ENCODE results near the gene DIABLO.

Gene DIABLO

GRCh38 chr12:122189626-122190475 is 36.0 kb downstream of the DIABLO start:
- no peaks in the 10 kb centered on the region for H3K4me1 ChIP-seq (ENCODE audit: low read length)

GRCh38 chr12:122187466-122187865 is 38.4 kb downstream of the DIABLO start:
- DNase-seq = no peak
- H3K27ac ChIP-seq (ENCODE audit: low read length) = no peak overlapping the region
- no peaks in the 10 kb centered on the region for H3K9me2 ChIP-seq (replicated peaks; ENCODE audit: insufficient read depth, low read length)
- no peaks in the 10 kb centered on the region for H3K4me1 ChIP-seq (ENCODE audit: low read length)
- no peaks in the 10 kb centered on the region for H3F3A ChIP-seq (ENCODE audit: insufficient read depth, low read length)
- no peaks in the 10 kb centered on the region for H3K9me3 ChIP-seq (replicated peaks; ENCODE audit: insufficient read depth, low read length)
- H4K20me1 ChIP-seq (ENCODE audit: insufficient read depth, low read length) = no peaks in the 10 kb centered on the region
- no peak overlapping the region for H3K4me3 ChIP-seq (ENCODE audit: low read length)
- no peak for TF ChIP-seq CTCF (IDR thresholded peaks at IDR 0.05; ENCODE audit: low read length)
- TF ChIP-seq EZH2phosphoT487 (IDR thresholded peaks at IDR 0.05; ENCODE audit: low read length) = no peak
- TF ChIP-seq EZH2 (optimal IDR thresholded peaks at IDR 0.05; ENCODE audit: low read depth, low read length) = no peak
- H3K27me3 ChIP-seq (replicated peaks; ENCODE audit: insufficient read depth, low read length) = no peaks in the 10 kb centered on the region
- no peak overlapping the region for H2AFZ ChIP-seq (ENCODE audit: low read length)
- H3K9ac ChIP-seq (ENCODE audit: low read length) = no peak overlapping the region
- H3K79me2 ChIP-seq (ENCODE audit: low read length) = no peaks in the 10 kb centered on the region
- no peaks in the 10 kb centered on the region for H3K36me3 ChIP-seq (replicated peaks; ENCODE audit: insufficient read depth, low read length)
- no peak overlapping the region for H3K4me2 ChIP-seq (ENCODE audit: low read depth, low read length)

More at GRCh38 chr12:122189626-122190475, 36.0 kb downstream of the DIABLO start:
- no peak overlapping the region for H3K4me2 ChIP-seq (ENCODE audit: low read depth, low read length)
- no peaks in the 10 kb centered on the region for H4K20me1 ChIP-seq (ENCODE audit: insufficient read depth, low read length)
- no peak overlapping the region for H2AFZ ChIP-seq (ENCODE audit: low read length)
- no peaks in the 10 kb centered on the region for H3K79me2 ChIP-seq (ENCODE audit: low read length)
- H3K9ac ChIP-seq (ENCODE audit: low read length) = no peak overlapping the region
- H3K9me3 ChIP-seq (replicated peaks; ENCODE audit: insufficient read depth, low read length) = no peaks in the 10 kb centered on the region
- no peak overlapping the region for H3K4me3 ChIP-seq (ENCODE audit: low read length)
- TF ChIP-seq EZH2phosphoT487 (IDR thresholded peaks at IDR 0.05; ENCODE audit: low read length) = no peak
- TF ChIP-seq EZH2 (optimal IDR thresholded peaks at IDR 0.05; ENCODE audit: low read depth, low read length) = no peak
- no peak for TF ChIP-seq CTCF (IDR thresholded peaks at IDR 0.05; ENCODE audit: low read length)
- no peaks in the 10 kb centered on the region for H3K36me3 ChIP-seq (replicated peaks; ENCODE audit: insufficient read depth, low read length)
- no peaks in the 10 kb centered on the region for H3K27me3 ChIP-seq (replicated peaks; ENCODE audit: insufficient read depth, low read length)
- no peaks in the 10 kb centered on the region for H3K9me2 ChIP-seq (replicated peaks; ENCODE audit: insufficient read depth, low read length)
- DNase-seq = no peak
- H3K27ac ChIP-seq (ENCODE audit: low read length) = no peak overlapping the region
- no peaks in the 10 kb centered on the region for H3F3A ChIP-seq (ENCODE audit: insufficient read depth, low read length)

- Histone ChIP-seq H3K79me2 (ENCODE audit: low read length) (no peaks in the 10 kb centered on the region), H3K4me2 (ENCODE audit: low read depth, low read length) (no peak overlapping the region), H3K9me2 (replicated peaks; ENCODE audit: insufficient read depth, low read length) (no peaks in the 10 kb centered on the region), H4K20me1 (ENCODE audit: insufficient read depth, low read length) (no peaks in the 10 kb centered on the region), H2AFZ (ENCODE audit: low read length) (no peak overlapping the region), H3F3A (ENCODE audit: insufficient read depth, low read length) (no peaks in the 10 kb centered on the region), H3K27ac (ENCODE audit: low read length) (no peak overlapping the region), H3K9me3 (replicated peaks; ENCODE audit: insufficient read depth, low read length) (no peaks in the 10 kb centered on the region), H3K9ac (ENCODE audit: low read length) (no peak overlapping the region), H3K27me3 (replicated peaks; ENCODE audit: insufficient read depth, low read length) (no peaks in the 10 kb centered on the region), H3K4me1 (ENCODE audit: low read length) (no peaks in the 10 kb centered on the region), H3K36me3 (replicated peaks; ENCODE audit: insufficient read depth, low read length) (no peaks in the 10 kb centered on the region), H3K4me3 (ENCODE audit: low read length) (no peak overlapping the region)
- no peak for DNase-seq
- TF ChIP-seq EZH2phosphoT487 (IDR thresholded peaks at IDR 0.05; ENCODE audit: low read length) = no peak
- TF ChIP-seq EZH2 (optimal IDR thresholded peaks at IDR 0.05; ENCODE audit: low read depth, low read length) = no peak
- no peak for TF ChIP-seq CTCF (IDR thresholded peaks at IDR 0.05; ENCODE audit: low read length)
These were observed 40.3 kb downstream of the DIABLO start for GRCh38 chr12:122185494-122186082.

All from MM.1S (cell line).